ENCODE results near the gene IL1F10. TPM values are rescaled to one million over a fixed set of nuclear protein-coding genes. Genes with fewer than 3 reads are reported as not detected.

The IL1F10 gene
- total and polyA plus RNA-seq, 2 of the 8 experiments (the other 6 are each of a cell fraction or from before 2014, with no cell fraction given) = not detected

DNA sequence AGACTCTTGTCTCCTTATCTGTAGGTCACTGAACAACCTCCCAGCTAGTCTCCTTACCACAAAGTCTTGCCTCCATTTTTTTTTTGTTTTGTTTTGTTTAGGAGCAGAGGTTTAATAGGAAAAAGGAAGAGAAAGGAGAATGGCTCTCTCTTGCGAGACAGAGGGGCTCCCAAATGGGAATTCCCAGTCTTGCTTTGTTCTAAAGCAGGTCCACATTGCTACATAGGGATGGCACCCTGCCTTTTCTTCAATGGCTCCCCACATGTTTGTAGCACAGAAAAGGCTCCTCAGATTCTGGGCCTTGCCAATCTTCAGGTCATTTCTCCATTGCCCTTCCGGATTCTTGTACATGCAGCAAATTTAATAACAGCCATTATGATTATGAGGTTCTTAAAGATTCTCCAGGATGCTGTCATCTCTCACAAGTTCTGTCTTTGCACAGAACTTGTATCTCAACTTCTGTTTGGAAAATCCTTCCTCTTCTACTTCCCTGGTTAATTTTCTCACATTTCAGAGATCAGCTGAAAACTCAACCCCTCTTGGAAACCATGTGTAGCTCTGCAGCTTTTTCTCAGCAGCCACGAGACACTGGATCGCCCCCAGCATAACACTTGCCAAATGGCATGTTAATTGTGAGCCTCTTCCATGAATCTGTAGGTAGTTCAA, 23.6 kb downstream of the IL1F10 start (continued):
- TF ChIP-seq POLR2AphosphoS5 (IDR thresholded peaks at IDR 0.05; ENCODE audit: low read depth, low read length) = no peak
- no peak for TF ChIP-seq TEAD4 (IDR thresholded peaks at IDR 0.05; ENCODE audit: low read depth, low read length)
- TF ChIP-seq CHD2 (IDR thresholded peaks at IDR 0.05; ENCODE audit: low read length) = no peak
- TF ChIP-seq HDAC6 (IDR thresholded peaks at IDR 0.05; ENCODE audit: low read depth, low read length) = no peak
- no peak for TF ChIP-seq NANOG (IDR thresholded peaks at IDR 0.05; ENCODE audit: insufficient read depth, low read depth, low read length, poor library complexity, severe bottlenecking)
- no peak for TF ChIP-seq POLR2A (IDR thresholded peaks at IDR 0.05; ENCODE audit: control extremely low read depth in 1 of 2, low read depth in 2 of 2, low read length in 2 of 2)
